Astrocyte (in vitro differentiated cells and primary cell): ENCODE results near the gene WNT11. TPM values are rescaled to one million over a fixed set of nuclear protein-coding genes. Genes with fewer than 3 reads are reported as not detected.

ENCODE experiments used
- DNase-seq: peaks from one replicate; pipeline ENCODE4 v3.0.0-alpha.2; 2010; ENCODE audit warnings: low read depth
- FAIRE-seq: peaks from 2 replicates; lab custom pipeline; 2011; peaks lifted over from hg19 to GRCh38; lab: Jason Lieb, UNC
- H2AFZ ChIP-seq: 2 replicates; pipeline ENCODE4 v1.6.0; 2012; ENCODE audit warnings: low read depth, low read length, inconsistent platforms
- H3K27ac ChIP-seq: 2 replicates; pipeline ENCODE4 v1.5.1; 2011; ENCODE audit warnings: low read depth, low read length, inconsistent platforms
- H3K27me3 ChIP-seq: 2 replicates; pipeline ENCODE4 v1.6.0; 2011; ENCODE audit warnings: low read length, inconsistent platforms; ENCODE audit not compliant: insufficient read depth
- H3K36me3 ChIP-seq: 2 replicates; pipeline ENCODE4 v1.5.1; 2011; ENCODE audit warnings: low read length, inconsistent platforms; ENCODE audit not compliant: insufficient read depth
- H3K4me1 ChIP-seq: 2 replicates; pipeline ENCODE4 v1.5.1; 2011; ENCODE audit warnings: low read length, inconsistent platforms; ENCODE audit not compliant: insufficient read depth
- H3K4me2 ChIP-seq: 2 replicates; pipeline ENCODE4 v1.6.0; 2012; ENCODE audit warnings: low read length, inconsistent platforms
- H3K4me3 ChIP-seq: 2 replicates; pipeline ENCODE4 v1.5.1; 2011; ENCODE audit warnings: low read depth, mild to moderate bottlenecking, low read length, inconsistent platforms; ENCODE audit not compliant: insufficient read depth
- H3K79me2 ChIP-seq: 2 replicates; pipeline ENCODE4 v1.6.0; 2012; ENCODE audit warnings: mild to moderate bottlenecking, low read length, inconsistent platforms; ENCODE audit not compliant: insufficient read depth
- H3K9ac ChIP-seq: 2 replicates; pipeline ENCODE4 v1.6.0; 2012; ENCODE audit warnings: mild to moderate bottlenecking, low read length, inconsistent platforms
- H3K9me3 ChIP-seq: 2 replicates; pipeline ENCODE4 v1.5.1; 2012; ENCODE audit warnings: low read depth, mild to moderate bottlenecking, low read length, inconsistent platforms; ENCODE audit not compliant: insufficient read depth
- H4K20me1 ChIP-seq: 2 replicates; pipeline ENCODE4 v1.6.0; 2012; ENCODE audit warnings: low read length, inconsistent platforms; ENCODE audit not compliant: insufficient read depth
- H3K27ac Mint-ChIP-seq: one replicate; pipeline ENCODE4 v1.8.0; 2021; ENCODE audit warnings: mild to moderate bottlenecking, mixed read lengths; ENCODE audit not compliant: unreplicated experiment
- H3K27me3 Mint-ChIP-seq: one replicate; pipeline ENCODE4 v1.8.0; 2021; ENCODE audit warnings: low read depth, mixed read lengths; ENCODE audit not compliant: unreplicated experiment
- H3K36me3 Mint-ChIP-seq: one replicate; pipeline ENCODE4 v1.8.0; 2021; ENCODE audit warnings: low read depth, mixed read lengths; ENCODE audit not compliant: unreplicated experiment
- H3K4me1 Mint-ChIP-seq: one replicate; pipeline ENCODE4 v1.8.0; 2021; ENCODE audit warnings: low read depth, mixed read lengths; ENCODE audit not compliant: unreplicated experiment
- H3K4me3 Mint-ChIP-seq: one replicate; pipeline ENCODE4 v1.8.0; 2021; ENCODE audit warnings: mild to moderate bottlenecking, moderate library complexity, mixed read lengths; ENCODE audit not compliant: unreplicated experiment
- H3K9me3 Mint-ChIP-seq: one replicate; pipeline ENCODE4 v1.8.0; 2021; ENCODE audit warnings: mild to moderate bottlenecking, mixed read lengths; ENCODE audit not compliant: unreplicated experiment
- EZH2 ChIP-seq: IDR thresholded peaks from 2 replicates; pipeline ENCODE4 v1.6.1; 2012; ENCODE audit warnings: mild to moderate bottlenecking, low read length, inconsistent platforms; ENCODE audit not compliant: insufficient read depth
- total RNA-seq: library from RNA; stranded (reverse); gene quantifications from 2 replicates; pipeline ENCODE4 v1.2.1, GENCODE V29; 2021
- TF ChIP-seq, protein P1 (sequence below): IDR thresholded peaks from 2 replicates; pipeline ENCODE4 v1.5.1; 2011; ENCODE audit warnings: low read depth, mild to moderate bottlenecking, inconsistent platforms, low read length, moderate library complexity; ENCODE audit not compliant: insufficient read depth

The WNT11 gene
- total RNA-seq, 1 donor from 2014 or later, result 1.3 TPM

DNA sequence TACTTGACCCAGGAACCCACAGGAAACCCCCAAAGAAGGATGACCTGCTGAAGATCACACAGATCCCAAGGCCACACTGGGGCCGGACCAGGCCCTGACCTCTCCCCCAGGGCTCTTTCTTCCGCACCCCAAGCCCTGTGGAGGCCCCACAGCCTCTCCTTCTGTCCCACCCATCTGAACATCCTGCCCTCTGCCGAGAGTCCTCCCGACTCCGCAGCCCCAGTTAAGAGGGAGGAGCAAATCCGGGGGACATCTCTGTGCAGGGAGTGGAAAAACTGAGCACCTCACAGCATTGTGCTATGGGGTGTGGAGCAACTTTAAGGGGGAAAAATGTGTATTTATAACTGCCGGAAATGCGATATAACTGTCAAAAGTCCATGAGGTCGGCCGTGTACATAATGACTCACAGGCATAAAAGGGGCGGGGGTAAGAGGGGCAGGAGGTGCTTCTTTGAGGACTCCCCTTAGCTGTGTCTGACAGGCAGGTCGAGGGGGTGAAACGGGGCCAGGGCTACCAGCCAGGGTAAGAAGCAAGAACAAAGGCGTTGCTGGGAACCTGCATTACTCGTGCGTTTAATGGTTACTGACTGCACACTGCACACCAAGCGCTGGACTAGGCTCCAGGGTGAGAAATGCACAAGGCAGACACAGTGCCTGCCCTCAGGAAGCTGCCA is 57.2 kb downstream of the WNT11 start:
- Mint-ChIP-seq H3K27me3 (peaks cover 9% of the 10 kb centered on the region), H3K4me3 (no peak overlapping the region), H3K4me1 (peaks cover 14% of the 10 kb centered on the region)

DNA sequence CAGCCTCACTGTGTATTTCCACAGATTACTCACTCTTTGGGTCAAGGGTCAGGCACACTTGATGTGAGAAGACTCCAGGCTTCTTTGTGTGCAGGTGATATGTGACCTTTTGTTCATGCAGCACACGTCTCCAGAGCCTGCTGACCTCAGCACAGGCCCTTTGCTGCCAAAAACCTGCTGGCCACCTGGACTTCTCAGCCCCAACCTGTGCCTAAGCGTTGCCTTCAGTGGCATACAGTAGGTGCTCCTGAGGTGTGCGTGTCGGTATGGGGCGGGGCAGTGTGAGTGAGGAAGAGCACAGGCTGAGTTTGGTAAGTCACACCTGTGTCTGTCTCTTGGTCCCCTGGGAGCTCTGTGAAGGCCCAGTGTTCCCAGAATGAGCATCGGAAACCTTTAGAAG is 58.1 kb downstream of the WNT11 start:
- no peak overlapping the region for H3K27ac Mint-ChIP-seq
- H3K4me1 Mint-ChIP-seq, result peaks cover 8% of the 10 kb centered on the region
- H3K27me3 Mint-ChIP-seq, result peaks cover 9% of the 10 kb centered on the region
- no peak overlapping the region for H2AFZ ChIP-seq
- DNase-seq, result no peak
- H3K4me3 Mint-ChIP-seq, result no peak overlapping the region
- no peaks in the 10 kb centered on the region for H3K27me3 ChIP-seq
- H4K20me1 ChIP-seq, result no peaks in the 10 kb centered on the region
- peaks cover 2% of the 10 kb centered on the region for H3K36me3 Mint-ChIP-seq
- TF ChIP-seq, protein P1, sequence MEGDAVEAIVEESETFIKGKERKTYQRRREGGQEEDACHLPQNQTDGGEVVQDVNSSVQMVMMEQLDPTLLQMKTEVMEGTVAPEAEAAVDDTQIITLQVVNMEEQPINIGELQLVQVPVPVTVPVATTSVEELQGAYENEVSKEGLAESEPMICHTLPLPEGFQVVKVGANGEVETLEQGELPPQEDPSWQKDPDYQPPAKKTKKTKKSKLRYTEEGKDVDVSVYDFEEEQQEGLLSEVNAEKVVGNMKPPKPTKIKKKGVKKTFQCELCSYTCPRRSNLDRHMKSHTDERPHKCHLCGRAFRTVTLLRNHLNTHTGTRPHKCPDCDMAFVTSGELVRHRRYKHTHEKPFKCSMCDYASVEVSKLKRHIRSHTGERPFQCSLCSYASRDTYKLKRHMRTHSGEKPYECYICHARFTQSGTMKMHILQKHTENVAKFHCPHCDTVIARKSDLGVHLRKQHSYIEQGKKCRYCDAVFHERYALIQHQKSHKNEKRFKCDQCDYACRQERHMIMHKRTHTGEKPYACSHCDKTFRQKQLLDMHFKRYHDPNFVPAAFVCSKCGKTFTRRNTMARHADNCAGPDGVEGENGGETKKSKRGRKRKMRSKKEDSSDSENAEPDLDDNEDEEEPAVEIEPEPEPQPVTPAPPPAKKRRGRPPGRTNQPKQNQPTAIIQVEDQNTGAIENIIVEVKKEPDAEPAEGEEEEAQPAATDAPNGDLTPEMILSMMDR, result no peak
- no peak for TF ChIP-seq EZH2
- no peaks in the 10 kb centered on the region for H3K79me2 ChIP-seq
- no peak overlapping the region for H3K4me3 ChIP-seq
- no peaks in the 10 kb centered on the region for H3K9me3 Mint-ChIP-seq
- no peak overlapping the region for H3K4me2 ChIP-seq
- no peaks in the 10 kb centered on the region for H3K9me3 ChIP-seq
- H3K27ac ChIP-seq, result no peak overlapping the region
- H3K36me3 ChIP-seq, result no peaks in the 10 kb centered on the region
- FAIRE-seq, result no peak
- H3K9ac ChIP-seq, result no peak overlapping the region
- peaks cover 7% of the 10 kb centered on the region for H3K4me1 ChIP-seq

More for the DNA sequence above, 57.2 kb downstream of the WNT11 start:
- no peaks in the 10 kb centered on the region for H3K9me3 ChIP-seq
- no peaks in the 10 kb centered on the region for H3K36me3 ChIP-seq
- H3K79me2 ChIP-seq, result no peaks in the 10 kb centered on the region
- no peak overlapping the region for H3K4me2 ChIP-seq
- H3K36me3 Mint-ChIP-seq, result peaks cover 2% of the 10 kb centered on the region
- H3K9me3 Mint-ChIP-seq, result peaks cover 2% of the 10 kb centered on the region
- H3K27me3 ChIP-seq, result no peaks in the 10 kb centered on the region
- no peak overlapping the region for H3K27ac ChIP-seq
- H2AFZ ChIP-seq, result no peak overlapping the region
- no peak for DNase-seq
- H3K27ac Mint-ChIP-seq, result no peak overlapping the region
- FAIRE-seq, result no peak
- no peaks in the 10 kb centered on the region for H4K20me1 ChIP-seq
- H3K4me3 ChIP-seq, result no peak overlapping the region
- no peak for TF ChIP-seq EZH2
- TF ChIP-seq, protein P1, result no peak
- H3K9ac ChIP-seq, result no peak overlapping the region
- peaks cover 7% of the 10 kb centered on the region for H3K4me1 ChIP-seq

DNA sequence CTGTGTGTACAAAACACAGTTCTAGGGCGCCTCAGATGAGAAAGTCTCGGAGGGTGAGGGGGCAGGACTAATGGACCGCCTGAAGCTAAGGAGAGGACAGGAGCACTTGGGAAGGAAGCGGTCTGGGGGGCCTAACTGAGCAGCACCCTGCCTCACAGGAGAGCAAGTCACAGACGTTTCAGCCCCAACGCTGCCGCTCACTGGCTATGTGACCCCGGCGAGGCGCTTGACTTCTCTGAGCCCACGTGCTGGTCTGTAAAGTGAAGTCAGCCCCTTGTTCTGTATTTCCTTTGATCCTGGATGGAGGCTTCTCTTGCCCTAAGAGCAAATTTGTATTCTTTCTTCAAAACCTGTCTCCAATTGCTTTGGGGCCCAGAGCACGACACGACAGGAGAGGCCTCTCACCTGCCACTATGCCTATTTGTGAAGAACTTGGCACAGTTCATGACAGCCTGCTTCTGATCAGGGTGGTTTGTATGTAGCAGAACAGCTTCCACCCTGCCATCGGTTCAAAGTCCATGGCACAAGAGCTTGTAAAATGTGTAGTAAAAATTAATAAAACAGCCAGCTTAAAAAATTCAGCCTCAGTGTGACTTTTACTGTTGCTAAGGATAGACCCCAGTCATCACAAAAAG is 59.1 kb downstream of the WNT11 start:
- peaks cover 7% of the 10 kb centered on the region for H3K4me1 Mint-ChIP-seq
- peaks cover 4% of the 10 kb centered on the region for H3K4me1 ChIP-seq
- no peak for FAIRE-seq
- no peak overlapping the region for H3K9ac ChIP-seq
- no peaks in the 10 kb centered on the region for H3K27me3 ChIP-seq
- H3K4me2 ChIP-seq, result no peak overlapping the region
- H3K4me3 ChIP-seq, result no peak overlapping the region
- H3K27ac Mint-ChIP-seq, result no peak overlapping the region
- no peak for DNase-seq
- no peak overlapping the region for H3K4me3 Mint-ChIP-seq
- no peak overlapping the region for H3K27ac ChIP-seq
- H3K27me3 Mint-ChIP-seq, result peaks cover 9% of the 10 kb centered on the region
- no peaks in the 10 kb centered on the region for H3K36me3 ChIP-seq
- H4K20me1 ChIP-seq, result no peaks in the 10 kb centered on the region
- H3K9me3 ChIP-seq, result no peaks in the 10 kb centered on the region
- H3K9me3 Mint-ChIP-seq, result no peaks in the 10 kb centered on the region
- H3K36me3 Mint-ChIP-seq, result peaks cover 2% of the 10 kb centered on the region
- H3K79me2 ChIP-seq, result no peaks in the 10 kb centered on the region
- no peak for TF ChIP-seq EZH2
- TF ChIP-seq, protein P1, result no peak
- H2AFZ ChIP-seq, result no peak overlapping the region
